Transverse colon (tissue), 4 donors: ENCODE results near the gene VSNL1.

Experiments
- CTCF ChIP-seq, 5 experiments: fragments of 200-600 bp in 3 of 5; fragments of 450-650 bp in 2 of 5; sonication (generic) in 3 of 5; IDR thresholded peaks; 1 replicate in 2 of 5; 2 replicates in 3 of 5; pipeline ENCODE4 v1.5.1; 2016 to 2017; ENCODE audit warnings: antibody characterized with exemption in 5 of 5, inconsistent platforms in 3 of 5, mild to moderate bottlenecking in 2 of 5, moderate library complexity in 1 of 5
- EP300 ChIP-seq: sonication (generic); formaldehyde crosslinking; IDR thresholded peaks from one replicate; pipeline ENCODE4 v1.6.1; 2017; ENCODE audit warnings: antibody characterized with exemption, low read depth
- POLR2A ChIP-seq: fragments of 450-650 bp; IDR thresholded peaks from one replicate; pipeline ENCODE4 v1.6.1; 2016; ENCODE audit warnings: antibody characterized with exemption, mild to moderate bottlenecking, moderate library complexity
- POLR2AphosphoS5 ChIP-seq, 3 donors: sonication (generic); formaldehyde crosslinking; IDR thresholded peaks; one replicate each; pipeline ENCODE4 v1.6.1; 2016; ENCODE audit warnings: antibody characterized with exemption in 3 of 3

DNA sequence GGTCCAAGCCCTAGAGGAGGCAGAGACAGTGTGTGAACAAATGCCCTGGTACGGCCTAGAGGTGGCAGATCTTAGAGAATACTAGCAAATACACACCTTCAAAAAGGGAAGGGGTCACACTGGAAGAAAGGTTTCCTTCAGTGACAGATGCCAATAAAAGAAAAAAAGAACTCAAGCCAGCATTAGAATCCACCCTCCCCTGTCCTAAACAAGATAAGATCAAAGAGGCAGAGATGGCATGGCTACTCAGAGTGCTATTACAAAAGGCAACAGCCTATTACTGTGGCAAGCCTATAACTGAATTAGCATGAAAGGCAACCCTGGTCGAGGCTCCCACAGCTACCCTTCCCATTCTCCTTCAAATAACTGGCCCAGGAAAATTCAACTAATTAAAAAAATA is 143.5 kb downstream of the VSNL1 start:
- TF ChIP-seq POLR2A: no peak
- TF ChIP-seq CTCF (IDR thresholded peaks at IDR 0.05): no peak
- TF ChIP-seq EP300: no peak
- no peak for TF ChIP-seq POLR2AphosphoS5 (IDR thresholded peaks at IDR 0.05)
